Measurements from ENCODE around the gene ANO9.

Gene ANO9

DNA sequence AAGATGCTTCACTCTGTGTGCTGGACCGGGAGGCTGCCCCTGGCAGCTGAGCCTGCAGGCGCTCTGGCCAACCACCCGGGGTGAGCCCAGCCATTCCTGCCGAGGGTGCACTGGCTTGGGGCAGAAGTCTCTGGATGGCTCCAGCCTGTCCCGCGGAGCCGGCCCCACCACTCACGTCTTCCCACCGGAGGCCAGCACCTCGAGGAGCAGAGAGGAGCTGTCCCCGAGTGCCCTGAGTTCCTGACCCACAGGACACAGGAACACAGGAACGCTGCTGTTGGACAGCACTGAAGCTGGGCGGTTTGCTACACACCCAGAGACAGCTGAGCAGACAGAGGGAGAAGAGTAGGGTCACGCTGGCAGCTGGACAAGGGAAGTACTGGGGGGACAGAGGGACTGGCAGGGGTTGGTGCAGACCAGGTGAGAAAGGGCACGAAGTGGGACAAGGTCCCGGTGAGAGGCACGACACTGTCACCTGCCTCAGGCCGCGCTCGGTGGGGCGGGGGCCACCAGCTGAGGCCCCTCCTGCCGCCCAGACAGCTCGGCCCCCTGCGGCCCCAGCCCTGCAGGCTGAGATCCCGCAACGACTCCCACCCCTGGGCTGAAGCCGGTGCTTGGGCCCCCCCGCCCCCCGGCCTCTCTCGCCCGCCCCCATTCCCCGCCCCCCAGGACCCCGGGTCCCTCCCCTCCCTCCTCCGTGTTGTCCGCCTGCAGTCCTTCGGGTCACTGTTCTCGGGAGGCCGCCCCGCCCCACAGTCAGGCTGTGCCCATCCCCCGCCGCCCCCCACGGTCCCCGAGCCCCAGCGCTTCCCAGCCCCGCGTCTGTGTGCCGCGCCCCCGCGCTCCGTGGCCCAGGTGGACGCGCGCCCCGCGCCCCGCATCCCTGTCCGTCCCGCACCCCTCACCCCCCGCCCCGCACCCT lies 73.1 kb downstream of the ANO9 start:
- POLR2A ChIA-PET: no interaction called here
- CTCF ChIA-PET: interaction anchor here (0.7 to 2.6 kb wide), 6 partner anchors 9 to 118 kb away, joined by 3 to 8 read pairs (median 4); no protein-coding TSS in a partner anchor
- Histone ChIP-seq H3K36me3 (ENCODE audit: control insufficient read depth in 4 of 4, insufficient read depth in 4 of 4, low read length in 3 of 4) (no peaks in the 10 kb centered on the region), H3K27me3 (replicated peaks in 2 of 5; ENCODE audit: control insufficient read depth in 4 of 5, insufficient read depth in 5 of 5, low read length in 4 of 5) (peaks cover 0 to 50% (median 23%) of the 10 kb centered on the region in 5 experiments), H3K27ac (ENCODE audit: insufficient read depth in 1 of 2, low read depth in 1 of 2, low read length in 2 of 2, poor library complexity in 1 of 2, severe bottlenecking in 2 of 2) (no peak overlapping the region), H3K4me1 (ENCODE audit: control extremely low read depth in 1 of 4, control insufficient read depth in 4 of 4, insufficient read depth in 4 of 4, low read length in 3 of 4) (peaks cover 0 to 13% (median 6%) of the 10 kb centered on the region in 4 experiments), H3K4me3 (ENCODE audit: control insufficient read depth in 1 of 7, extremely low read depth in 1 of 7, insufficient read depth in 4 of 7, low read depth in 2 of 7, low read length in 6 of 7) (peak overlapping the region in 3 of 7 experiments; percentile 11 to 35 (median 13)), H3K9me3 (ENCODE audit: control extremely low read depth in 1 of 5, control insufficient read depth in 4 of 5, insufficient read depth in 2 of 5, low read depth in 1 of 5, low read length in 4 of 5) (no peaks in the 10 kb centered on the region)
- 4% methylated on average over 26 of the region's 61 CpGs for WGBS (ENCODE audit: insufficient coverage)
- no peak for DNase-seq

GRCh38 chr11:367956-368413 lies 73.8 kb downstream of the ANO9 start:
- POLR2A ChIA-PET: no interaction called here
- Histone ChIP-seq H3K4me3 (ENCODE audit: control insufficient read depth in 1 of 7, extremely low read depth in 1 of 7, insufficient read depth in 4 of 7, low read depth in 2 of 7, low read length in 6 of 7) (peak overlapping the region in 1 of 7 experiments; percentile 13), H3K27me3 (replicated peaks in 2 of 5; ENCODE audit: control insufficient read depth in 4 of 5, insufficient read depth in 5 of 5, low read length in 4 of 5) (peaks cover 0 to 50% (median 23%) of the 10 kb centered on the region in 5 experiments), H3K9me3 (ENCODE audit: control extremely low read depth in 1 of 5, control insufficient read depth in 4 of 5, insufficient read depth in 2 of 5, low read depth in 1 of 5, low read length in 4 of 5) (no peaks in the 10 kb centered on the region), H3K4me1 (ENCODE audit: control extremely low read depth in 1 of 4, control insufficient read depth in 4 of 4, insufficient read depth in 4 of 4, low read length in 3 of 4) (peaks cover 0 to 13% (median 6%) of the 10 kb centered on the region in 4 experiments), H3K36me3 (ENCODE audit: control insufficient read depth in 4 of 4, insufficient read depth in 4 of 4, low read length in 3 of 4) (no peaks in the 10 kb centered on the region), H3K27ac (ENCODE audit: insufficient read depth in 1 of 2, low read depth in 1 of 2, low read length in 2 of 2, poor library complexity in 1 of 2, severe bottlenecking in 2 of 2) (no peak overlapping the region)
- peak in 1 of 3 donors; percentile 18 for DNase-seq
- CTCF ChIA-PET: interaction anchor here (0.7 to 2.6 kb wide), 7 partner anchors 9 to 117 kb away, joined by 3 to 8 read pairs (median 3); no protein-coding TSS in a partner anchor
- WGBS (ENCODE audit: insufficient coverage): 43% methylated on average over 6 of the region's 7 CpGs

All from common myeloid progenitor, CD34-positive (primary cell).